GM23338 (cell line): ENCODE results near the gene CEACAM7. TPM values are rescaled to one million over a fixed set of nuclear protein-coding genes. Genes with fewer than 3 reads are reported as not detected.

Experiments used
- ATAC-seq: fragments of 200-7000 bp; cut with Tn5 transposase; 3 replicates; pipeline ENCODE4 v1.9.1; 2020
- DNase-seq: peaks from one replicate; pipeline ENCODE4 v3.0.0-alpha.2; 2015; ENCODE audit warnings: low spot score
- H2AFZ ChIP-seq: fragments of 200-600 bp; sonication (generic); 2 replicates; pipeline ENCODE4 v1.8.0; 2016; ENCODE audit warnings: antibody characterized with exemption, mild to moderate bottlenecking, moderate library complexity
- H3F3A ChIP-seq: fragments of 200-600 bp; sonication (generic); replicated peaks from 2 replicates; pipeline ENCODE4 v1.8.0; 2017; ENCODE audit warnings: antibody characterized with exemption, mixed run types, low read depth
- H3K27ac ChIP-seq: fragments of 200-600 bp; sonication (generic); 2 replicates; pipeline ENCODE4 v1.6.1; 2016; ENCODE audit warnings: low read depth
- H3K27me3 ChIP-seq: fragments of 200-600 bp; sonication (generic); 2 replicates; pipeline ENCODE4 v1.8.0; 2016; ENCODE audit warnings: mild to moderate bottlenecking, mixed run types, moderate library complexity; ENCODE audit not compliant: insufficient read depth
- H3K36me3 ChIP-seq: fragments of 200-600 bp; sonication (generic); 2 replicates; pipeline ENCODE4 v1.8.0; 2016; ENCODE audit warnings: mild to moderate bottlenecking; ENCODE audit not compliant: insufficient read depth
- H3K4me1 ChIP-seq: fragments of 200-600 bp; sonication (generic); 2 replicates; pipeline ENCODE4 v1.8.0; 2016; ENCODE audit warnings: mild to moderate bottlenecking, moderate library complexity; ENCODE audit not compliant: insufficient read depth
- H3K4me2 ChIP-seq: fragments of 200-600 bp; sonication (generic); 2 replicates; pipeline ENCODE4 v1.7.1; 2017; ENCODE audit warnings: mixed run types
- H3K4me3 ChIP-seq: fragments of 200-600 bp; sonication (generic); 2 replicates; pipeline ENCODE4 v1.6.1; 2016; ENCODE audit warnings: mixed run types
- H3K79me2 ChIP-seq: fragments of 200-600 bp; sonication (generic); replicated peaks from 2 replicates; pipeline ENCODE4 v1.8.0; 2017; ENCODE audit warnings: mild to moderate bottlenecking; ENCODE audit not compliant: insufficient read depth
- H3K9me2 ChIP-seq: fragments of 200-600 bp; sonication (generic); 2 replicates; pipeline ENCODE4 v1.8.0; 2017; ENCODE audit not compliant: insufficient read depth
- H4K20me1 ChIP-seq: fragments of 200-600 bp; sonication (generic); replicated peaks from 2 replicates; pipeline ENCODE4 v1.8.0; 2017; ENCODE audit warnings: mild to moderate bottlenecking; ENCODE audit not compliant: insufficient read depth
- H3K27ac Mint-ChIP-seq: 2 replicates; pipeline ENCODE4 v1.8.0; 2020; ENCODE audit warnings: inconsistent platforms, mild to moderate bottlenecking, moderate library complexity, mixed read lengths
- H3K27me3 Mint-ChIP-seq: 3 replicates; pipeline ENCODE4 v1.8.0; 2022; ENCODE audit warnings: low read depth, mild to moderate bottlenecking, moderate library complexity, mixed read lengths, inconsistent platforms; ENCODE audit not compliant: insufficient read depth, poor library complexity
- H3K36me3 Mint-ChIP-seq: 3 replicates; pipeline ENCODE4 v1.8.0; 2021; ENCODE audit warnings: low read depth, mild to moderate bottlenecking, inconsistent platforms, moderate library complexity, mixed read lengths
- H3K4me1 Mint-ChIP-seq: 3 replicates; pipeline ENCODE4 v1.8.0; 2020; ENCODE audit warnings: mild to moderate bottlenecking, inconsistent platforms, mixed read lengths
- H3K4me3 Mint-ChIP-seq: 3 replicates; pipeline ENCODE4 v1.8.0; 2021; ENCODE audit warnings: moderate library complexity, mild to moderate bottlenecking, inconsistent platforms, mixed read lengths
- H3K9me3 Mint-ChIP-seq: 3 replicates; pipeline ENCODE4 v1.8.0; 2020; ENCODE audit warnings: moderate library complexity, mild to moderate bottlenecking, inconsistent platforms, mixed read lengths
- CREB1 ChIP-seq: fragments of 250-450 bp; sonication (Bioruptor Pico); IDR thresholded peaks from 2 replicates; pipeline ENCODE4 v1.5.0; 2020; ENCODE audit warnings: low read depth, mild to moderate bottlenecking, moderate library complexity
- CTCF ChIP-seq, 2 experiments: fragments of 200-600 bp in 1 of 2; sonication (generic) in 1 of 2; conservative IDR thresholded peaks; 2 replicates each; pipeline versions ENCODE4 v1.5.1 to v1.6.1; 2016 to 2017; ENCODE audit warnings: antibody characterized with exemption in 2 of 2, low read depth in 2 of 2, mild to moderate bottlenecking in 2 of 2, moderate library complexity in 1 of 2
- ETS1 ChIP-seq: IDR thresholded peaks from 2 replicates; pipeline ENCODE4 v1.6.1; 2016; ENCODE audit warnings: antibody characterized with exemption
- EZH2 ChIP-seq: fragments of 200-600 bp; sonication (generic); IDR thresholded peaks from one replicate; pipeline ENCODE4 v1.8.0; 2017; ENCODE audit warnings: antibody characterized with exemption, mild to moderate bottlenecking, low read depth; ENCODE audit not compliant: unreplicated experiment
- EZH2phosphoT487 ChIP-seq: fragments of 200-600 bp; sonication (generic); IDR thresholded peaks from one replicate; pipeline ENCODE4 v1.8.1; 2018; ENCODE audit warnings: antibody characterized with exemption; ENCODE audit not compliant: unreplicated experiment
- NANOG ChIP-seq: IDR thresholded peaks from 2 replicates; pipeline ENCODE4 v1.6.1; 2016; ENCODE audit warnings: antibody characterized with exemption, borderline replicate concordance
- POLR2AphosphoS5 ChIP-seq: IDR thresholded peaks from 2 replicates; pipeline ENCODE4 v1.6.1; 2016; ENCODE audit warnings: antibody characterized with exemption, low read depth
- REST ChIP-seq: IDR thresholded peaks from one replicate; pipeline ENCODE4 v1.6.1; 2018; ENCODE audit warnings: antibody characterized with exemption; ENCODE audit not compliant: unreplicated experiment
- ZNF114 ChIP-seq: fragments of 250-450 bp; sonication (Bioruptor Pico); IDR thresholded peaks from 2 replicates; pipeline ENCODE4 v1.5.0; 2020; ENCODE audit warnings: mild to moderate bottlenecking, moderate library complexity
- ZNF331 ChIP-seq: fragments of 250-450 bp; sonication (Bioruptor Pico); IDR thresholded peaks from 2 replicates; pipeline ENCODE4 v1.5.0; 2020; ENCODE audit warnings: low read depth, mild to moderate bottlenecking, moderate library complexity
- polyA plus RNA-seq: library from polyadenylated mRNA; unstranded; fragments of >200 nt; fragmentation: Nextera tagmentation; extraction: Ambion mirVana; gene quantifications from 2 replicates; pipeline ENCODE4 v1.2.1, GENCODE V29; 2016
- total RNA-seq: library from RNA; depleted of rRNA; stranded (reverse); fragments of >200 nt; shearing (Covaris generic); gene quantifications from 2 replicates; pipeline ENCODE4 v1.2.3, GENCODE V29; 2014

The CEACAM7 gene
- total and polyA plus RNA-seq, 2 experiments from 2014 or later: 0.24 TPM; not detected in 1

- H3K27ac Mint-ChIP-seq: no peak overlapping the region
- Histone ChIP-seq H4K20me1 (peaks cover 7% of the 10 kb centered on the region), H3F3A (no peaks in the 10 kb centered on the region), H3K4me2 (no peak overlapping the region), H3K4me1 (no peaks in the 10 kb centered on the region), H3K4me3 (no peak overlapping the region), H2AFZ (no peak overlapping the region), H3K27me3 (no peaks in the 10 kb centered on the region), H3K9me2 (no peaks in the 10 kb centered on the region), H3K36me3 (no peaks in the 10 kb centered on the region), H3K79me2 (no peaks in the 10 kb centered on the region), H3K27ac (no peak overlapping the region)
- DNase-seq (no peak), ATAC-seq (no peak)
- no peak for TF ChIP-seq EZH2
- H3K4me3 Mint-ChIP-seq: no peak overlapping the region
- peaks cover 2% of the 10 kb centered on the region; the same call in 1 of the 3 replicates for H3K4me1 Mint-ChIP-seq
- peaks cover 18% of the 10 kb centered on the region for H3K27me3 Mint-ChIP-seq
- no peaks in the 10 kb centered on the region for H3K36me3 Mint-ChIP-seq
- no peaks in the 10 kb centered on the region for H3K9me3 Mint-ChIP-seq
Observed at GRCh38 chr19:41703602-41704293, 15.7 kb upstream of the CEACAM7 start.

- Histone ChIP-seq H3K4me2 (no peak overlapping the region), H3F3A (no peaks in the 10 kb centered on the region), H3K27ac (no peak overlapping the region), H3K9me2 (no peaks in the 10 kb centered on the region), H3K4me1 (no peaks in the 10 kb centered on the region), H3K36me3 (no peaks in the 10 kb centered on the region), H3K27me3 (no peaks in the 10 kb centered on the region), H2AFZ (no peak overlapping the region), H3K79me2 (no peaks in the 10 kb centered on the region), H3K4me3 (no peak overlapping the region), H4K20me1 (peaks cover 7% of the 10 kb centered on the region)
- H3K4me1 Mint-ChIP-seq: peaks cover 2% of the 10 kb centered on the region; the same call in 1 of the 3 replicates
- no peaks in the 10 kb centered on the region for H3K9me3 Mint-ChIP-seq
- no peak overlapping the region for H3K4me3 Mint-ChIP-seq
- H3K27ac Mint-ChIP-seq: no peak overlapping the region
- H3K36me3 Mint-ChIP-seq: no peaks in the 10 kb centered on the region
- peaks cover 20% of the 10 kb centered on the region for H3K27me3 Mint-ChIP-seq
- ATAC-seq: no peak
- no peak for DNase-seq
- TF ChIP-seq ZNF114 (CRISPR knock-in tag) (no peak), ZNF331 (CRISPR knock-in tag) (no peak), POLR2AphosphoS5 (no peak), REST (no peak), CREB1 (CRISPR knock-in tag) (no peak), CTCF (conservative IDR thresholded peaks at IDR 0.05; ENCODE audit: low read depth in 2 of 2) (no peak), EZH2phosphoT487 (no peak), NANOG (no peak), ETS1 (no peak)
Observed at GRCh38 chr19:41702171-41702651, 14.1 kb upstream of the CEACAM7 start.
